ENCODE results near the gene BRSK2.

BRSK2 gene

DNA sequence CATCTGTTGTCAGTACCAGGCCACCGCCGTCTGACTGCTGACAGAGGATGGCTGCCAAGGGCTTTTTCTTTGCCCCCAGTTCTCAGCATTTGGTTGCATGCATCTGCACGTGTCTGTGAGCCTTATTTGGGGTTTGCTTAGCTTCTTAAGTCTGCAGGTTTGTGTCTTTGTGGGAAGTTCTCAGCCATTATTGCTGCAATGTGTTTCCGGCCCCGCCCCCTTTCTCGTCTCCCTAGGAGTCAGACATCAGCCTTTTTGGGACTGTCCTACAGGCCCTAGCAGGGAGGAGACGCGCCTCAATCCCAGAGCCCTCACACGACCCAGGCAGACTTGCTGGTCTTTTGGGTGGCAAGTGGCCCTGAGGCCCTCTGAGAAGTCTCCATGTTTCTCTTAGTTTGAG, 88.8 kb downstream of the BRSK2 start:
- no peak overlapping the region for H3K4me3 ChIP-seq (ENCODE audit: control insufficient read depth, low read depth, low read length)
- TF ChIP-seq, protein P1, sequence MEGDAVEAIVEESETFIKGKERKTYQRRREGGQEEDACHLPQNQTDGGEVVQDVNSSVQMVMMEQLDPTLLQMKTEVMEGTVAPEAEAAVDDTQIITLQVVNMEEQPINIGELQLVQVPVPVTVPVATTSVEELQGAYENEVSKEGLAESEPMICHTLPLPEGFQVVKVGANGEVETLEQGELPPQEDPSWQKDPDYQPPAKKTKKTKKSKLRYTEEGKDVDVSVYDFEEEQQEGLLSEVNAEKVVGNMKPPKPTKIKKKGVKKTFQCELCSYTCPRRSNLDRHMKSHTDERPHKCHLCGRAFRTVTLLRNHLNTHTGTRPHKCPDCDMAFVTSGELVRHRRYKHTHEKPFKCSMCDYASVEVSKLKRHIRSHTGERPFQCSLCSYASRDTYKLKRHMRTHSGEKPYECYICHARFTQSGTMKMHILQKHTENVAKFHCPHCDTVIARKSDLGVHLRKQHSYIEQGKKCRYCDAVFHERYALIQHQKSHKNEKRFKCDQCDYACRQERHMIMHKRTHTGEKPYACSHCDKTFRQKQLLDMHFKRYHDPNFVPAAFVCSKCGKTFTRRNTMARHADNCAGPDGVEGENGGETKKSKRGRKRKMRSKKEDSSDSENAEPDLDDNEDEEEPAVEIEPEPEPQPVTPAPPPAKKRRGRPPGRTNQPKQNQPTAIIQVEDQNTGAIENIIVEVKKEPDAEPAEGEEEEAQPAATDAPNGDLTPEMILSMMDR (IDR thresholded peaks at IDR 0.05; ENCODE audit: control insufficient read depth, insufficient read depth, low read depth, low read length, missing control alignments), result no peak
- no peak for DNase-seq (ENCODE audit: low read depth)

DNA sequence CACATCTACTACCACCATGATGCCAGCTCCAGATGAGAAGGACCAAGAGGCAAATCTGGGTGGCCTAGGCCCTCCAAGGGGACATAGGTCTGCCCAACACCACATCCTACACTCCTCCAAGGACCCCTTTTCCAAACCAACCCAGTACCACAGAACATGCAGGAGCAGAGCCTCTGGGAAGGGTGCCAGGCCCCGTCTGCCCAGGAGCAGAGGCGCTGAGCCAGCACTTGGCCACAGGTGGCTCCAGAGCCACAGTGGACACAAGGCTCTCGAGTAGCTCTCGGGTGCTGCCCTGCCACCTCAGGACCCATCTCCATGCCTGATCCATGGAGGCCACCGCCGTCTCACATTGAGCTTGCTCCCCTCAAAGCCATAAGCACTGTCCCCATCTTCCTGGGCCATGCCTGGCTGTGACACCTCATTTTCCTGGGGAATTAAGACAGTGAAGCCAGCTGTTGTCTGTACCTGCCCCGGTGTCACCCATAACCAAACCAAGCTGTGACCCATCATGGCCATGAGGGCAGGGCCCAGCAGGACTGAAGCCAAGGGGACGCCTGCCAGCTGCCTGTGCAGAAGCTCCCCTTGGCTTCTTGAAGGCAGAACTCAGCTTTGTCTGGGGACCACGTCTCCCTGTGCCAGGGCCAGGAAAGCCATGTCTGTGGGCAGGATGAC, 89.4 kb downstream of the BRSK2 start:
- TF ChIP-seq, protein P1 (IDR thresholded peaks at IDR 0.05; ENCODE audit: control insufficient read depth, insufficient read depth, low read depth, low read length, missing control alignments), result no peak
- no peak for DNase-seq (ENCODE audit: low read depth)
- H3K4me3 ChIP-seq (ENCODE audit: control insufficient read depth, low read depth, low read length), result no peak overlapping the region

DNA sequence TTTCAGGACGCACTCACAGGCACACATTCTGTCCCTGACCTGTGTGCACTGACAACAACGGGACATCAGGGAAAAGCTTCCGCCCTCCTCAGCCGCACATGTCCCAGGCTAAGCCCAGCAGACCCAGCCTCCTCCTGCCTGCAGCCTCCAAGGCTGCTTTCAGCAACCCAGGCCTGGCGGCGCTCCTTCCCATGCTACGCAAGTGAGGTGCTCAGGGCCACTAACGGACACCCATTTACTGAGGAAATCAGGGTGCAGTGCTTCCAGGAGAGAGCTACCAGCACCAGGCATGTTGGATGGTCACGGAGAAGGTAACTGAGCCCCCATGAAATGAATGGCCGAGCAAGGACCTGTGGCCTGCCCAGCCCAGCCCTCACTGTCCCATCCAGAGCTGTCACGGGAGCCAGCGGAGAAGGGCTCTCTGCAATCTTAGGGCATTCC, 90.0 kb downstream of the BRSK2 start:
- DNase-seq (ENCODE audit: low read depth), result no peak
- TF ChIP-seq, protein P1 (IDR thresholded peaks at IDR 0.05; ENCODE audit: control insufficient read depth, insufficient read depth, low read depth, low read length, missing control alignments), result no peak

DNA sequence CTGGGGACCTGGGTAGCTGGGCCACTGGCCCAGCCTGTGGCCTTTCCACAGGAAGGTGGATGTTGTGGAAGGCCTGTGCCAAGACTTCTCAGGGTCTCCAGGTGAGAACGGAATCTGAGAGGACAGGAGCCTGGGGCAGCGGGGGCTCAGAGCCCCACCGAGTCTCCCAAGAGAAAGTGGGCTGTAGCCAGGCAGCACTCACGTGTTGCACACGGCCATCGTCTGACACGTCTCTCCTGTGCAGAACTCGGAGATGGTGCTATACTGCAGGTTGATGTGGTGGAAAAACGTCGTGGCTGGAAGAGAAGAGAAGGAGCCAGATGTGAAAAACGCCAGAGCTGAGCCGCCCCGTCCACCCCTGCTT, 90.4 kb downstream of the BRSK2 start:
- TF ChIP-seq, protein P1 (IDR thresholded peaks at IDR 0.05; ENCODE audit: control insufficient read depth, insufficient read depth, low read depth, low read length, missing control alignments), result no peak
- DNase-seq (ENCODE audit: low read depth), result no peak
- H3K4me3 ChIP-seq (ENCODE audit: control insufficient read depth, low read depth, low read length), result no peak overlapping the region

More for the DNA sequence above, 90.0 kb downstream of the BRSK2 start:
- no peak overlapping the region for H3K4me3 ChIP-seq (ENCODE audit: control insufficient read depth, low read depth, low read length)

DNA sequence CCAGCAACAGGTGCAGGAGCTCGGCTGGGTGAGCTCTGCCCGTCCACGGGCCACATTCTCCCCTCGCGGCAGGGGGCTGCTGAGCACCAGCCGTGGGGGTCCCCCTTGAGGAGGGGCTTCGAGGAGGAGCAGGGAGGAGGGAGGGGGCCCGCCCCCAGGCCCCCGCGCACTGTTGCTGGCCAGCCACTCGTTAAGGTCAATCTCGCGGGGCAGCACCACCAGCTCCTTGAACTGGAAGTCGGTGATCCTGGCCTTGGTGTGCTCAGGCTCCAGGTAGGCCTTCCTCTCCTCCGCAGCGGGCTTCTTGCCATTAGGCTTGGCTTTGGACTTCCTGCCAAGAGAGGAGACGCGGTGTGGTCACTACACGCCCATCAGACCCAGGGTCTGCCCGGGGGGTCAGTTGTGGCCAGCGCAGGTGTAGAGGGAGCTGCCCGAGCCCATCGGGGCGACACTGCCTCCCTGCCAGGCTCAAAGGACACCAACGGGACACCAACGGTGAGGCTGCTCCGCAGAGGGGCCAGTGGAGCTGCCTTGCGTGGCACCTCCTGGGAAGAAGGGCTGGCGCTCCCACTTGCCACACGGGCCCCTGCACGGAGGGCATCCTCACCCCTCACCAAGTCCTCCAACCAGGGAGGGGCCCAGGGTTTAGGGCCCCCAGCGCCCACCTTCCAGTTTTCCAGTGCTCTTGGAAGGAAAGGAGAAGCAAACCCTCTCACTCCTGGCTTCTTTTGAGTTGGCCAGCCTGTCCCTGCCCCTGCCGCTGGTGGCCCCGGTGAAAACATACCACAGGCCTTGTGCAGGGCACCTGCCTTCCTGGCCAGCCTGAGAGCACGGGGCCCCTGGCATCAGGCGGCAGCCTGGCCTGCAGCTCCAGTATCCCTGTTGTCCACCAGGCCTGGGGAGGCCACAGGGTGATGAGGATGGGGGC, 91.1 kb downstream of the BRSK2 start:
- DNase-seq (ENCODE audit: low read depth), result no peak
- TF ChIP-seq, protein P1 (IDR thresholded peaks at IDR 0.05; ENCODE audit: control insufficient read depth, insufficient read depth, low read depth, low read length, missing control alignments), result no peak
- H3K4me3 ChIP-seq (ENCODE audit: control insufficient read depth, low read depth, low read length), result no peak overlapping the region

DNA sequence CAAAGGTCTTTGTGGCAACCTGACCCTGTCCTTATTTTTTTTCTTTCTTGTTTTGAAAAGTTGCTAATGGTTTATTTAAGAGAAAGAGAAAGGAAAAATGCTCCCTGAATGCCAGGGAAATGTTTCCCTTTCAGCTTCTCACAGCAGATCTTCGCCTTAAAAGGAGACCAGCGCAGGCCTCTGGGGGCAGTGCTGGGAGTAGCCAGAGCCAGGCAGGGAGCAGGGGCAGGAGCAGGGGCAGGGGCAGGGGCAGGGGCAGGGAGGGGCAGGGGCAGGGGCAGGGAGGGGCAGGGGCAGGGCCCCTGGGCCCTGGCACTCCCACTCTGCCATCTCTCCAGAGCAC, 91.7 kb downstream of the BRSK2 start:
- no peak for DNase-seq (ENCODE audit: low read depth)
- TF ChIP-seq, protein P1 (IDR thresholded peaks at IDR 0.05; ENCODE audit: control insufficient read depth, insufficient read depth, low read depth, low read length, missing control alignments), result no peak

More for the DNA sequence above, 91.7 kb downstream of the BRSK2 start:
- no peak overlapping the region for H3K4me3 ChIP-seq (ENCODE audit: control insufficient read depth, low read depth, low read length)
